CMK (cell line): ENCODE measurements around the gene PNPLA7.
"Not testable (repeated sequence)": the region's sequence is repeated elsewhere in the genome, so short reads cannot be mapped to it uniquely, and the experiment has no call there.

ENCODE experiments used
- DNase-seq: peaks from one replicate; pipeline ENCODE4 v3.0.0-alpha.2; 2010; ENCODE audit warnings: low read depth

The PNPLA7 gene

DNA sequence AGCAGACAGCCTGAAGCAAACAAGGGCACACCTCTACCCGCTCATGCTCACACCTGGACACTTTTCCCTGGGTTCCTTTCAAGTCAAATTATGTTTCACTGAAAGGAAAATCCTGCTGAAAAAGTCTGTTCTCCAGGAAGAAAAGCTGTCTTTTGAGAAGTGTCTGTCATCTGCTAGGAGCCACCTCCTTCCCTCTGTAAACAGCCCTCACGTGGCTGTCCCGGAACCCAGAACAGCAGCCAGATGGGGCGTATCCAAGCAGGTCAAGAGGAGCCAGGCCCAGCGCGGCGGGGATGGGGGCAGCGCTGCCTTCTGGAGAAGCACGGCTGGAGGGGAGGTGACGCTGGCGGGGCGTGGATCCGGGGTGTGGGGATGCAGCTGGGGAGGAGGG, at the start of gene PNPLA7:
TSS of gene PNPLA7 (minus strand) at position 172 of the 391 bp plus-strand sequence. CDS start 205 bp downstream, outside the sequence.
- peak; percentile 53 for DNase-seq

DNA sequence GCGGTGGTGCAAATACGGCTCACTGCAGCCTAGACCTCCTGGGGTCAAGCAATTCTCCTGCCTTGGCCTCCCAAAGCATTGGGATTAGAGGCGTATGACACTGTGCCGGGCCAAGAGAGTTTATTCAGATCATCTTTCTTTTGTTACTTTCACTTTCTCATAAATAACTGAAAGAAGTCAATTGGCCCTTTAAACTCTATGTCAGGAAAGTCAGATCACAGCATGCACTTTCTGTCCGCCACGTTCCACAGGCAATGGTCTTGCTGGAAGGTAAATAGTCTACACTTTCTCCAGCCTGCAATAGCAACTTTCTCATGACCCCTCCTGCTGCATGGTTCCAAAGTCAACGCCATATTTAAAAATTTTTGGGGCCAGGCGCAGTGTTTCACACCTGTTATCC, 48.7 kb upstream of the PNPLA7 start:
- DNase-seq: no peak

DNA sequence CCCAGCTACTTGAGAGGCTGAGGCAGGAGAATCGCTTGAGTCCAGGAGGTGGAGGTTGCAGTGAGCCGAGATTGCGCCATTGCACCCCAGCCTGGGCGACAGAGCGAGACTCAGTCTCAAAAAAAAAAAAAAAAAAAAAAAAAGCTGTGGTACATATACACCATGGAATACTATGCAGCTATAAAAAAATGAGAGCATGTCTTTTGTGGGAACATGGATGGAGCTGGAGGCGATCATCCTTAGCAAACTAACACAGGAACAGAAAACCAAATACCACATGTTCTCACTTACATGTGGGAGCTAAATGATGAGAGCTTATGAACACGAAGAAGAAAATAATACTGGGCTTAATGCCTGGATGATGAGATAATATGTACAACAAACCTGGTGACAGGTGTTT, 46.4 kb upstream of the PNPLA7 start:
- not testable (repeated sequence) for DNase-seq

DNA sequence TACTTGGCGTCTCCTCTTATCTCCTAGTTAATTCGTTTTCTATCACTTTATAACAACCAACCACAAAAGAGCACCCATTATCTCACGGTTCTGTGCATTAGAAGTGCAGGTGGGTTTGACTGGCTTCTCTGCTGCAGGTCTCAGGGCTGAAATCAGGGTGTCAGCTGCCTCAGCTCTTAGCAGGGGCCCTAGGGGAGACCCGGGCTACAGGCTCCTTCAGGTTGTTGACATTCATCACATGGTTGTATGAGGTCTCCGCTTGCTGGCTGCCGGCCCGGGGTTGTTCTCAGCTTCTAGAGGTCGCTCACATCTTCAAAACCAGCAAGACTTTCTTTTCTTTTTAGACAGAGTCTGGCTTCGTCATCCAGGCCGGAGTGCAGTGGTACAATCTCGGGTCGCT, 43.0 kb upstream of the PNPLA7 start:
- DNase-seq: no peak

DNA sequence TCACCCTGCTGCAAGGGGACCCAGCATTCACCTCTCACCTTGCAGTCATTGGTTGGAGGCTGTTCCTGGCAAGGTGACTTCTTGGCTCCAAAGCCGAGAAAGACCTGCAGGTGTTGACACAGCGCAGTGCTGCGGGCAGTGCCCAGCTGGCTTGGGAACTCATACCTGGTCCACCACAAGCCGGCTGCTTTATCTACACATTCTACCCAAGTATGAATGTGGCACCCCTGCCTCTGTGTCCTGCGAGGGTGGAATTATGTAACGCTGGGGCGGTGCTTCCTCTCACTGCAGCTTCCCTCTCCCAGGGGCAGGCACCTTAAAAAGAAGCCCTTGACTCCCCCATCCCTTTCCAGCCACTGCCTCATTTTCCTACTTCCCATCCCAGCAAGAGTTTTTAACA, 42.6 kb upstream of the PNPLA7 start:
- no peak for DNase-seq

DNA sequence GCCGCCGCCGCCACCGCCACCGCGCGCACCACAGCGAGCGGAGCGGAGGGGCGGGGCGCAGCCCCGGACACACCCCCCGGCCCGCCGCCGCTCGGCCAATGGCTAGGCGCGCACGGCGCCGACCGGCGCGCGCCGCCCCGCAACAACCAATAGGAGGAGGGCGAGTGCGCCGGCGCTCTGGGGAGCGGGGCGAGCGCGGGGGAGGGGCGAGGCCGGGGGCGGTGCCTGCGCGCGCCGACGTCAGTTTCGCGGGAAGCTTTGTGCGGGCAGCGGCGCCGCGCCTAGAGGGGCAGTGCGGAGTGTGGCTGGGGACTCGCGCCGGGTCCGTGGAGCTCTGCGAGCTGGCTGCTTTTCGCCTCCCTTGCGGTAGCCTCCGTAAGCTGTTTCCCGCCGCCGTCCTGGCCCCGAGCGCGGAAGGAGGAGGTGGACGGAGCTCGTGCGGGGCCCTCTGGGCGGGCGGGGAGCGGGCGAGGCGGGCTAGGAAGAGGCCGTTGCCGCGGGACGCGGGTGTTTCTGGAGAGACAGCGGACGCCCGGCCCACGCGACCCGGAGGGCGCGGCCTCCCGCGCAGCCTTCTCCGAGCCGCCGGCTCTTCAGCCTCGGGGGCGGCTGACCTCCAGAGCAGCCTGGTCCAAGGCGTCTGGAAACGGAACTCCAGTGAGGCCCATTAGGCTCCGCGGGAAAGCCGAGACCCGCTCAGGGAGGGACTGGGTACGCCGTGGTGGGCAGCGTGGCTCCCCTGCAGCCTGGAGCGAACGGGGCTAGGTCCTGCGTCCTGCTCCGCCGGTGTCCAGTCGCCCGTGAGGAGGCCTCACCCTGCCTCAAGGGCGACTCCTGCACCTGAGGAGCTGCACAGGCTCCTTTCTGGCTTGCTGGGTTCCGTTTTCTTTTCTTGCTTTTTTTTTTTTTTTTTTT, 40.5 kb upstream of the PNPLA7 start, which contains the start of gene ZMYND19:
TSS of gene ZMYND19 (minus strand) at position 44 of the 915 bp plus-strand sequence. CDS start 249 bp downstream, outside the sequence.
- peak; percentile 67 for DNase-seq

DNA sequence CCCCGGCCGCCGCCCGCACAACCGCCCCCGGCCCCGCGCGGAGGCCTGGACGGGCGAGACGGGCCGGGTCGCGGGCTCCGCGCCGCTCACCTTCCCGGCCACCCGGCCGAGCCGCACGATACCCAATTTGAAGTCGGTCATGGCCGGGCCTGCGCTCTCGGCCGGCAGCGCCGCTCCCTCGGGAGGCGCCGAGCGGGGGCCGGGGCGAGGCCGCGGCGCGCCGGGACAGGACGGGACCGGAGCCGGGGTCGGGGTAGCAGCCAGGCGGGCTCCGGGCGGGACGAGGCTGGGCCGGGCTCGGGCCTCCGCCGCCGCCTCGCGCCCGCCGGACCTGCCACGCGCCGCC, 39.9 kb upstream of the PNPLA7 start:
- no peak for DNase-seq

DNA sequence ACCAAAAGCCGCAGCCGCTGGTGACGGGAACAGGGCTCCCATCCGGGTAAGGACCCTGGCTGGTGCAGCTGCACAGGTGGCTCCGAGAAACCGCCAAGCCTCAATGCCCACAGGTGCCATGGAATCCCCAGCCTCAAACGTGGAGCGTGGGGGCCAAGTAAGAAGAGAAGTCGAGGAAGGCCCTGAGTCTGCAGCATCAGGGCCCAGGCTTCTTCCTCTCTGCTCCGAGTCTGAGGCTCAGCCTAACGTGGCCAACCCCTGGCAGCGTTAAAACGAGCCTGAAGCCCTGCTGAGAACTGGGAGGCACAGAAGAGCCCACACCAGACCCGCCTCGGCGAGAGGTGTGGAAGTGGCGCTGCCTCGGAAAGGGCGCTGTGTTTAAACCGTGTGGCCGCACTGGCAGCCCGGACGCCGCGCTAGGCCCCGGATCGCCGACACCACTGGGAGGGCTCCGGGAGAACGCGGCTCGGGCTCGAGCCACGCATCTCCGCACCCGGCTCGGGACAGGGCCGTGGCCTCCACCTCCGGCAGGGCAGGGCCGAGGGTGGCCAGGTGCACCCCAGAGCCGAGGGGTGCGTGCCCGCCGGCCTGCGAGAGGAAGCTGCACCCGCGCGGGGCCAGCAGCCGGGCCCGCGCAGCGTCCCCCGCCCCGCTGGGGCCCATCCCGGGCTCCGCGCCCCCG, 39.4 kb upstream of the PNPLA7 start:
- DNase-seq: no peak

DNA sequence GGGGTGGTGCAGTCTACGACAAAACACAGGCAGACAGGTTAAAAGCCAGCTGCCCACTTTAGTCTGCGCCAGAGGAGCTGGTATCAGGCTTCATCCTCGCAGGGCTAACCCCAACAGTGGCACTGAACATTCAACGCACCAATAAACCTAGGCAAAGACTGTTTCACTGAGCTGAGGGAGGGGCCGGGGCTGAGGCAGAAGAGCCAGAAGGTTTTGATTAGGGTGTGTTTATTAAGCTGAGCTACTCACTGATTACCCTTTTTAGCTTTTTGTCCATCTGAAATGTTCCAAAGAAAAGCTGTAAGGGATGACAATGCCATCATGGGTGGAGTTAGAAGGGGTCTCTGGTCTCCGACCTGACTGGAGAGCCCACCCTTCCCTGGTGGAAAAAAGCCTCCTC, 38.7 kb upstream of the PNPLA7 start:
- no peak for DNase-seq

DNA sequence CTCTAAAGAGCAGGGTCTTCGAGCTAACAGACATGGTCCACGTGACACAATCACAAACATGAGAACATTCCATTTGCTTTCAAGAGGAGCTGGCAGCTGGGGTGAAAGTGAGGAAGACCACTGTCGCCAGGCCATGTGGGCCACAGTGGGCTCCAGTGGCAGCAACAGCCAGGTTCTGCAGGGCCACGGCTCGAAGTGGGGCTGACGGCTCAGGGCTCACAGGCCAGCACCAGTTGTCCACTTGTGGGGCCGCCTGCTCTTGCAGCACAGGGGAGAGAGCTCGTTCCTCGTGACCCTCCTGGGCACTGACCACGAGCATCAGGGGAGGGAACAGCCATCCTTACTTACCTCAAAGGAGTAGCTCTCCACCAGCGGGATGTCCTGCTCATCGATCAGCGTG, 38.1 kb upstream of the PNPLA7 start:
- no peak for DNase-seq

DNA sequence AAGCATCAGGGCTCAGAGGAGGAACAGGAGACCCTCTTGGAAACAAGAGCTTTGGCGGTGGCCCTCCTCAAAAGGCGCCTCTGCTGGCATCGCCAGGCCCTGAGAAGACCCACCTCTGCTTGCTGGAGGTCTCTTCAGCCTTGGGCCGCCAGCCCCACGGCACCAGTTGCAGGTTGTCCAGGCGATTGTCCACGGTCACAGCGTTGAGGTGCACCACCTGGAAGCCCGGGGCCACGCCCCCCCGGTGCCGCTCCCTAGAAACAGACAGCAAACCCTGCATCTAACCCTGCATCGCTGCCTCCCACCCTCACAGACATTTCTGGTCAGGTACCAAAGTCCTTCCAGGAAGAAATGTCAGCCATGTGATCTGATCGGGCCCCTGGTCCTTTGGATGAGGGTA, 36.7 kb upstream of the PNPLA7 start:
- DNase-seq: no peak

DNA sequence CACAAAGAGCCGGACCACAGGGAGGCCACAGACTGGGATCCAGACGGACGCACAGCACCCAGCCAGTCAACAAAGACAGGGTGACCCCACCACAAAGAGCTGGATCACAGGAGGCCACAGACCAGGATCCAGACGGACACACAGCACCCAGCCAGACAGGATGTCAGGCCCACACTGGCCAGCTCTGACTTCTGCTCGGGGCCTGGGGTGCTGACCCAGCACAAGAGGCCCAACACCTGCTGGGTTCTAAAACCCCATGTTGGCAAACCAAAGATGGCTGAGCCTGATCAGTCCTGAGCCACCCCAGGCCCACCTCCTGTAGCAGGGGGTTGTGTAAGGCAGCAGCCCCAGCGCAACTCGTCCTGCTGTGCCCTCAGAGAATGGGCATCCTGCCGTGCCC, 33.8 kb upstream of the PNPLA7 start:
- DNase-seq: no peak

DNA sequence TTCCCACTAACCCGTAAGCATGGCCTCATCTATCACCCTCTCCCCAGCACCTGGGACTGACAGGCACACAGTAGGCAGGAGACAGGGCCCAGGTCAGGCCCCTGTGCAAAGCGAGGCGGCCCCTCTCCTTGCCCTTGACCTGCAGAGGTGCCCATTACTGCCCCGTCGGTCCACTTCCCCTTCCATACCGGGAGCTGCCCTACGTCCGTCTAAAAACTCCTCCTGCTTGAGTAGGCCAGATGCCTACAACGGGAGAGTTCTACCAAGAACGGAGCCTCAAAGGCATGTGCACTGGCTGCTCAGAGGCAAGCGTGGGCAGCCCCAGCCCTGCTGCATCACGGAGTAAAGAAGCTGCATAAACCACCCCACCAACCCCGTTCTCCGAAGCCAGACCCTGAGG, 33.1 kb upstream of the PNPLA7 start:
- DNase-seq: no peak

DNA sequence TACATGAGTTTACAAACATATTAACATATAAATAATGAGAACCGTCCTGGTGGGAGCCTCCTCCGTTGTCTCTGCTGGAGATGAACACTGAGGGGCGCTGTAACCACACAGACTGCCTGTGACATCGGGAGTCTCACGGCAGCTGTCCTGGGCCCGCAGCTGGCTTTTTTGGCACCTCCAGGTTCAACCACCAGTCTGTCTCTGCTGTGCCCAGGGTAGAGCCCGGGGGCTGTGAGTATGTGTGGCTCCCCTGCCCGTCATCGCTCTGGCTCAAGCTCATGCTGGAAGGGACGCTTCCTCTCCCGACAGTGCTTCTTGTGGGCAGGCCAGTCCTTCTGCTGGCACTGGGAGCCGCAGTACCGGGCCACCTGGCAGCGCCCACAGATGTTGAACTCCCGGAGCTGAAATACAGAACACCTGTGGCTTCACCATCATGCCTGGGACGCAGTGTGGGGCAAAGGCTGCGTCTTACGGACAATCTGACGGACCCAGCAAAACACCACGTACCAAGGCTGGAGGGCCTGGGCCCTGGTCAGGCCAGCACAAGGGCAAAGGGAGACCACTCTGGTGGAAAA, 32.2 kb upstream of the PNPLA7 start:
- DNase-seq: no peak

DNA sequence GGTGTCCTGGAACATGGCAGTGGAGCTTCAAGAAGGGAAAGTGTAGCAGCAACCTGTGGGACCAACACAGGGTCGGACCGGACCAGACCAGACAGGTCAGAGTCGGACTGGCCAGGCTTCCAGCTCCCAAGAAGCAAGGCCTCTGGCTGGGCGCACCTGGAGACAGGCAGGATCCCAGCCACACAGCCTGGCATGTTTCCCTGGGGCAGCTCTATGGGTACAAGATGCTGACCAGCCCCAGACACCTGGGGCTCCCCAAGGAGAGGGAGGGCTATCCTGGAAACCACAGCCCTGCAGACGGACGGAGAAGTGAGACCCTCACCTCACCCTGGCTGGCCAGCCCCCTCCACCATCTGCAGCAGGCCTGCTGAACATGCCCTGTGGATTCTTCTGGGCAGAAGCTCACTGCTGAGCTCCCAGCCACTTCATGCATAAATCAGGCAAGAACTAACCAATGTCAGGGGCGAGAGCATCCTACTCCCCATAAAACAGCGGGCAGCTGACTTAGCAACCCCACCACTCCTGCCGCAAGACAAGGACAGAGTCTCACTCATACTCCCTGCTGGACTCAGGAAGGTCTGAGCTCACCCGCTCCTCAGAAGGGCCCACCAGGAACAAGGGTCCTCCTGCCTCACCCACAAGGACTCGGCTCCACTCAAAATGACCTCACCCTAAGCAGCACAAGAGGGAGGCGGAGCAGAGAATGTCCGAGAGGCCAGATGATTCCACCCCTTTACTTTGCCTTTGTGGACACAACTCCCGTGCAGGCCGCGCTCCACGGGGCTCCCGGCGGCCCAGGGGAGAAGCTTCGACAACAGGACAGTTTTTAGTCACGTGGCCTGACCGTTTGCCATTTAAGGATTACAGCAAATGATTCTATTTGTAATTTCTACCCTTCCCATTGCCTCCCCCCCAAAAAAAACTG, 31.4 kb upstream of the PNPLA7 start:
- no peak for DNase-seq

DNA sequence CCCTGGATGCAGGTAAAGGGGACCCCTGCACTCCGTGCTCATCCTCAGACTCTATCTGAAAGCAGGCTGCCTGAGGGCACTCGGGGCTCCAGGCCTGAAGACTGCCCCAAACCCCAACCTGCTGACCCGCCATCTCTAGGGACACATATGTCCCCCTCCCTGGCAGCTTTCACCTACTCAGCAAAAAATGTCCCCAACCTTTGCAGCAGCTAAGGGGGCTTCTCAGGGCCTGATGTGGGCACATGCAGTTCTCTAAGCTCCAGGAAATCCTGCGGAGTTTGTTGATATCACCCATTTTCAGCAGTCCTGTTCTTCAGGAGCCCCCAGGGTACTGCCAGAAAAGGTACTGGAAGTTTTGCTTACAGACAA, 30.7 kb upstream of the PNPLA7 start:
- DNase-seq: no peak

DNA sequence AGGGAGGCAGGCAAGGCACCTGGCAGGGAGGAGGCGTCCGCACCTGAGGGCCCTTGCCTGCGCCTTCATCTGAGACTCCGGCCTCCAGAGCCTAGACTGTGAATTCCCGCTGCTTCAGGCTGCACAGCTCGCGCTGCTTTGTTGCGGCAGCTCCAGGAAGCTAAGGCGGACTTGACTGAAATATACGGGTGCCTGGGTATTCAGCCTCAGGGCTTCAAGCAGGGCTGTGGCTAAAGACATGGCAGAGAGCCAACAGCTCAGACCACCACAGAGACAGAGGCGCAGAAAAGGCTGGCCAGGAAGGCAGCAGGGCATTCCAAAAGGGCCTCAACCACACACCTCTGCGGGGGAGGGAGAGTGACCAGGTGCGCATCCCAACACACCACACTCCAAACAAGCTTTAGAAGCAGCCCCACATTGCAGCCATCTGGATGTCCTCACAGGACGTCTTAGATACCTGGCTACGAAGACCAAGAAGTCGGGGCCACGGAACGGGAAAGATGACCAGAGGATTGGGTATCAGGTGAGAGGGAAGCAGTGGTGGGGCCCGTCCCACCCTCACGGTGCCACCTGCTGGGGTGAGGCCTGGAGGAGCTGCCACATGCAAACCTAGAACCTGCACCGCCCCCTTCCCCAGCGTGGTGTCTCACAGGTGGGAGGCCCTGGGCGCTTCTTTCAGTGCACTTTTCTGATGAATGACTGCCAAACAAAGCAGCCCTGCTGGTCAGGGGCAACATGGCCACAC, 30.2 kb upstream of the PNPLA7 start:
- no peak for DNase-seq

DNA sequence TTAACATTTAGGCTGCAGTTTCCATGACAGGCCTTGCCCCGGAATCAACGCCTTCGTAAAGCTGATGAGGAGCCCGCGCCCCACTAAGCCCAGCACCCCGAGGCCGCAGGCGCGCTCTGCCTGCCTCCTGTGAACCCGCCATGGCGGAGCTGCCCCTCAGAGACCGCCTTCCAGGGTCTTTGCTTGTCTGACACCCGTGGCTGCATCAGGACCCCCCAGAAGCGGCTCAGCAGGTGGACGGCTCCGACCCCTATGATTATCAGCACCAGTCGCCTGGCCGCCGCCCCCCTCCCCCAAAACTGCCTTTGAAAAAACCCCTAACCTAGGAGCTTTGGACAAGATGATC, 29.0 kb upstream of the PNPLA7 start:
- DNase-seq: no peak

DNA sequence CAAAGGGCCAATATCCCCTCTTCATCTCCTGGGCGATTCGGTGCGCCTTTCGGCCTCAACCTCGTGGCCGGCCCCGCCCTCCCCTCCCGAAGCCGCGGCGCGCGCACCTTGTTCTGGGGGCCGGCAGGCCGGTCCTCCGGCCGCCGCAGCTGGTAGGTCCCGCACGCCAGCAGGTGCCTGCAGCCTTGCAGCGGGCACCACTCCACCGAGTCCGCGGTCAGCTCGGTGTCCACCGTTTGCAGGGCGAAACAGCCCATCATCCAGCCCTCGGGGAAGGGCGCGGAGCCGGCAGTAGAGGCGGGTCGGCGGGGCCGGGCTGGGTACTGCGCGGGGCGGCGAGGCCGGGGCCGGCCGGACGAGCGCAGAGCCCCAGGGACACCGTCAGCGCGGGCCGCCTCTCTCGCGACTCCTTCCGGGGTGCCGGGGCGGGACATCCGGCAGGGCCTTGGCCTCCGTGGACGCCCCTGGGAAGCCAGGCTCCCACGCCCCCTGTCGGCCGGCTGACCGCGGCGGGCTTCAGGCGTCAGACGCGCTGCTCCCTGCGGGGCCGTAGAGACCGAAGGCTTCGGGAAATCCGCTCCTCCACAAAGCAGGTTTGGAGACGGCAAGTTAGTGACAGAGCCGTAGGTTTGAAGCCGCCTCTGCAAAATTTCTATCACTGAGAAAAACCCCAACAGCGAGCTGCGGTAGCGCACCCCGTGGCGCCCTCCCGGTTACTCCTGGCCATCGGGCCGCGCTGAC, 28.5 kb upstream of the PNPLA7 start, which contains the start of gene DPH7:
TSS of gene DPH7 (minus strand) at position 408 of the 741 bp plus-strand sequence. CDS start at position 260, 148 bp downstream.
- DNase-seq: peak; percentile 73

DNA sequence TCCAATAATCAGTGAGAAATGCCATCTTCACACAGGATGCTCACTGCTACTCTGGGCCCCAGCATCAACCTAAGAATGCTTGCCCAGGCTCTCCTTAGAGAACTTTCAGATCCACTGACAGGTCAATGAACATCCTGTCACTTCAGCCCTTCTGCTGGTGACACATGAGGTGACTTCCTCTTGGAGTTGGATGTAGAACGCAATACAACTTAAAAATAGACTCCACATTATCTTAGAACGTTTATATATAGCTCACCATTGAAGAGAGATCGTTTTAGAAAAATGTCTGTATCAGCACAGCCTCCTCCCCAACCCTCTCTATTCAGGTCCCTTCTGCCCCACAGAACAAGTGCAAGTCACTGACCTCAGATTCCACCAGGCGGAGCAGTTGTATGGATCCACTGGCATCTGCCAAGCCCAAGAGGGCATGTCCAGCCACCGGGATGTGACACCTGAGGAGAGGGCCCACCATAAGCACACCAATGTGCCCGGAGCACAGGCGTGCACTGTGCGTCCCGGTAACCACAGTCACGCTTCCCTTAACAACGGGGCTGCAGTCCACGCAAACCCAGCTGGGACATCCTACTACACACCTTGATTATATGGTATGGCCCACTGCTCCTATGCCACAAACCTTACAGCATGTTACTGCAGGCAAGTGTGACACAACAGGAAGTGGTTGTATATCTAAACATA, 25.7 kb upstream of the PNPLA7 start:
- DNase-seq: no peak
